Smooth muscle cell (in vitro differentiated cells): ENCODE results near the gene KIF21A. TPM values are rescaled to one million over a fixed set of nuclear protein-coding genes. Genes with fewer than 3 reads are reported as not detected.
A peak's percentile ranks its signal among the peaks of the same experiment; 100 is the strongest.

ENCODE experiments used
- DNase-seq: peaks from one replicate; lab custom pipeline; 2025; ENCODE audit not compliant: unreplicated experiment; lab: John Stamatoyannopoulos, UW
- H2AFZ ChIP-seq: fragments of 200-600 bp; sonication (generic); 2 replicates; pipeline ENCODE4 v1.6.0; 2016; ENCODE audit warnings: antibody characterized with exemption, low read depth, mild to moderate bottlenecking
- H3F3A ChIP-seq: fragments of 200-600 bp; sonication (generic); 2 replicates; pipeline ENCODE4 v1.6.0; 2017; ENCODE audit warnings: antibody characterized with exemption, low read depth
- H3K27ac ChIP-seq: fragments of 200-600 bp; sonication (generic); 2 replicates; pipeline ENCODE4 v1.5.1; 2016; ENCODE audit warnings: low read depth, mild to moderate bottlenecking
- H3K27me3 ChIP-seq: fragments of 200-600 bp; sonication (generic); 2 replicates; pipeline ENCODE4 v1.6.1; 2016; ENCODE audit warnings: low read depth, mild to moderate bottlenecking
- H3K36me3 ChIP-seq: fragments of 200-600 bp; sonication (generic); 2 replicates; pipeline ENCODE4 v1.5.1; 2016; ENCODE audit warnings: low read depth
- H3K4me1 ChIP-seq: fragments of 200-600 bp; sonication (generic); 2 replicates; pipeline ENCODE4 v1.5.1; 2016; ENCODE audit warnings: low read depth
- H3K4me2 ChIP-seq: fragments of 200-600 bp; sonication (generic); 2 replicates; pipeline ENCODE4 v1.6.0; 2016; ENCODE audit warnings: mild to moderate bottlenecking
- H3K4me3 ChIP-seq: fragments of 200-600 bp; sonication (generic); 2 replicates; pipeline ENCODE4 v1.5.1; 2016; ENCODE audit warnings: mild to moderate bottlenecking
- H3K79me2 ChIP-seq: fragments of 200-600 bp; sonication (generic); 2 replicates; pipeline ENCODE4 v1.6.0; 2016; ENCODE audit warnings: low read depth, mild to moderate bottlenecking
- H3K9ac ChIP-seq: fragments of 200-600 bp; sonication (generic); 2 replicates; pipeline ENCODE4 v1.6.0; 2016; ENCODE audit warnings: low read depth
- H3K9me3 ChIP-seq: fragments of 200-600 bp; sonication (generic); replicated peaks from 2 replicates; pipeline ENCODE4 v1.5.1; 2016; ENCODE audit warnings: low read depth
- H4K20me1 ChIP-seq: fragments of 200-600 bp; sonication (generic); 2 replicates; pipeline ENCODE4 v1.6.0; 2016; ENCODE audit warnings: low read depth
- WGBS: methylation state at CpG from one replicate; pipeline ENCODE4 v1.1.7; 2016; ENCODE audit warnings: low lambda C conversion rate; 5-methylcytosine and 5-hydroxymethylcytosine counted together
- polyA plus RNA-seq: library from polyadenylated mRNA; unstranded; fragments of >200 nt; fragmentation: Nextera tagmentation; extraction: Ambion mirVana; gene quantifications from 2 replicates; pipeline ENCODE4 v1.2.1, GENCODE V29; 2016
- total RNA-seq: library from RNA; depleted of rRNA; stranded (reverse); fragments of >200 nt; gene quantifications from 2 replicates; pipeline ENCODE4 v1.2.3, GENCODE V29; 2014
- TF ChIP-seq, protein P1 (sequence below): fragments of 200-600 bp; sonication (generic); IDR thresholded peaks from 2 replicates; pipeline ENCODE4 v1.5.1; 2017; ENCODE audit warnings: borderline replicate concordance, mild to moderate bottlenecking, antibody characterized with exemption; ENCODE audit not compliant: insufficient read depth, poor library complexity, severe bottlenecking

The KIF21A gene
- total and polyA plus RNA-seq, 2 experiments from 2014 or later = 9.2 to 28.8 TPM

GRCh38 chr12:39380090-39380489 is 62.8 kb downstream of the KIF21A start:
- no peaks in the 10 kb centered on the region for H3K4me1 ChIP-seq
- H3K27me3 ChIP-seq = no peaks in the 10 kb centered on the region
- H3K9ac ChIP-seq = no peak overlapping the region
- no peak overlapping the region for H3K4me2 ChIP-seq
- H3K9me3 ChIP-seq = no peaks in the 10 kb centered on the region
- no peaks in the 10 kb centered on the region for H4K20me1 ChIP-seq
- TF ChIP-seq, protein P1, sequence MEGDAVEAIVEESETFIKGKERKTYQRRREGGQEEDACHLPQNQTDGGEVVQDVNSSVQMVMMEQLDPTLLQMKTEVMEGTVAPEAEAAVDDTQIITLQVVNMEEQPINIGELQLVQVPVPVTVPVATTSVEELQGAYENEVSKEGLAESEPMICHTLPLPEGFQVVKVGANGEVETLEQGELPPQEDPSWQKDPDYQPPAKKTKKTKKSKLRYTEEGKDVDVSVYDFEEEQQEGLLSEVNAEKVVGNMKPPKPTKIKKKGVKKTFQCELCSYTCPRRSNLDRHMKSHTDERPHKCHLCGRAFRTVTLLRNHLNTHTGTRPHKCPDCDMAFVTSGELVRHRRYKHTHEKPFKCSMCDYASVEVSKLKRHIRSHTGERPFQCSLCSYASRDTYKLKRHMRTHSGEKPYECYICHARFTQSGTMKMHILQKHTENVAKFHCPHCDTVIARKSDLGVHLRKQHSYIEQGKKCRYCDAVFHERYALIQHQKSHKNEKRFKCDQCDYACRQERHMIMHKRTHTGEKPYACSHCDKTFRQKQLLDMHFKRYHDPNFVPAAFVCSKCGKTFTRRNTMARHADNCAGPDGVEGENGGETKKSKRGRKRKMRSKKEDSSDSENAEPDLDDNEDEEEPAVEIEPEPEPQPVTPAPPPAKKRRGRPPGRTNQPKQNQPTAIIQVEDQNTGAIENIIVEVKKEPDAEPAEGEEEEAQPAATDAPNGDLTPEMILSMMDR = no peak
- no peak overlapping the region for H3K4me3 ChIP-seq
- 97% methylated on average over 10 of the region's 10 CpGs for WGBS
- H3K27ac ChIP-seq = no peak overlapping the region
- H2AFZ ChIP-seq = no peak overlapping the region
- no peaks in the 10 kb centered on the region for H3K36me3 ChIP-seq
- no peaks in the 10 kb centered on the region for H3F3A ChIP-seq
- no peaks in the 10 kb centered on the region for H3K79me2 ChIP-seq
- no peak for DNase-seq

GRCh38 chr12:39378341-39378740 is 64.6 kb downstream of the KIF21A start:
- Histone ChIP-seq H3K27ac (no peak overlapping the region), H3K9me3 (no peaks in the 10 kb centered on the region), H3K9ac (no peak overlapping the region), H3K27me3 (no peaks in the 10 kb centered on the region), H2AFZ (no peak overlapping the region), H3K4me2 (no peak overlapping the region), H3K79me2 (no peaks in the 10 kb centered on the region), H3K36me3 (no peaks in the 10 kb centered on the region), H4K20me1 (peaks cover 5% of the 10 kb centered on the region), H3F3A (no peaks in the 10 kb centered on the region), H3K4me1 (no peaks in the 10 kb centered on the region), H3K4me3 (no peak overlapping the region)
- WGBS = 26% methylated on average over 1 of the region's 1 CpG
- DNase-seq = no peak
- TF ChIP-seq, protein P1 = no peak

- TF ChIP-seq, protein P1 = no peak
- WGBS = 89% methylated on average over 2 of the region's 2 CpGs
- Histone ChIP-seq H3K9me3 (no peaks in the 10 kb centered on the region), H3K9ac (no peak overlapping the region), H3K4me1 (no peaks in the 10 kb centered on the region), H3F3A (no peaks in the 10 kb centered on the region), H4K20me1 (peaks cover 8% of the 10 kb centered on the region), H3K4me3 (no peak overlapping the region), H3K4me2 (no peak overlapping the region), H2AFZ (no peak overlapping the region), H3K27me3 (no peaks in the 10 kb centered on the region), H3K79me2 (no peaks in the 10 kb centered on the region), H3K36me3 (no peaks in the 10 kb centered on the region), H3K27ac (no peak overlapping the region)
- DNase-seq = no peak
Observed at GRCh38 chr12:39375206-39375808, 67.6 kb downstream of the KIF21A start.

GRCh38 chr12:39372929-39373328 is 70.0 kb downstream of the KIF21A start:
- Histone ChIP-seq H3K27ac (no peak overlapping the region), H3K4me1 (no peaks in the 10 kb centered on the region), H3K36me3 (no peaks in the 10 kb centered on the region), H3K4me3 (no peak overlapping the region), H3K79me2 (no peaks in the 10 kb centered on the region), H3K4me2 (peak overlapping the region; percentile 16), H3K27me3 (no peaks in the 10 kb centered on the region), H3F3A (no peaks in the 10 kb centered on the region), H4K20me1 (peaks cover 8% of the 10 kb centered on the region), H3K9ac (no peak overlapping the region), H2AFZ (no peak overlapping the region), H3K9me3 (no peaks in the 10 kb centered on the region)
- 12% methylated on average over 2 of the region's 2 CpGs for WGBS
- TF ChIP-seq, protein P1 = no peak
- no peak for DNase-seq
